Measurements from ENCODE around the gene SH3BP2.
A peak's percentile ranks its signal among the peaks of the same experiment; 100 is the strongest.

The SH3BP2 gene, protein sequence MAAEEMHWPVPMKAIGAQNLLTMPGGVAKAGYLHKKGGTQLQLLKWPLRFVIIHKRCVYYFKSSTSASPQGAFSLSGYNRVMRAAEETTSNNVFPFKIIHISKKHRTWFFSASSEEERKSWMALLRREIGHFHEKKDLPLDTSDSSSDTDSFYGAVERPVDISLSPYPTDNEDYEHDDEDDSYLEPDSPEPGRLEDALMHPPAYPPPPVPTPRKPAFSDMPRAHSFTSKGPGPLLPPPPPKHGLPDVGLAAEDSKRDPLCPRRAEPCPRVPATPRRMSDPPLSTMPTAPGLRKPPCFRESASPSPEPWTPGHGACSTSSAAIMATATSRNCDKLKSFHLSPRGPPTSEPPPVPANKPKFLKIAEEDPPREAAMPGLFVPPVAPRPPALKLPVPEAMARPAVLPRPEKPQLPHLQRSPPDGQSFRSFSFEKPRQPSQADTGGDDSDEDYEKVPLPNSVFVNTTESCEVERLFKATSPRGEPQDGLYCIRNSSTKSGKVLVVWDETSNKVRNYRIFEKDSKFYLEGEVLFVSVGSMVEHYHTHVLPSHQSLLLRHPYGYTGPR

DNA sequence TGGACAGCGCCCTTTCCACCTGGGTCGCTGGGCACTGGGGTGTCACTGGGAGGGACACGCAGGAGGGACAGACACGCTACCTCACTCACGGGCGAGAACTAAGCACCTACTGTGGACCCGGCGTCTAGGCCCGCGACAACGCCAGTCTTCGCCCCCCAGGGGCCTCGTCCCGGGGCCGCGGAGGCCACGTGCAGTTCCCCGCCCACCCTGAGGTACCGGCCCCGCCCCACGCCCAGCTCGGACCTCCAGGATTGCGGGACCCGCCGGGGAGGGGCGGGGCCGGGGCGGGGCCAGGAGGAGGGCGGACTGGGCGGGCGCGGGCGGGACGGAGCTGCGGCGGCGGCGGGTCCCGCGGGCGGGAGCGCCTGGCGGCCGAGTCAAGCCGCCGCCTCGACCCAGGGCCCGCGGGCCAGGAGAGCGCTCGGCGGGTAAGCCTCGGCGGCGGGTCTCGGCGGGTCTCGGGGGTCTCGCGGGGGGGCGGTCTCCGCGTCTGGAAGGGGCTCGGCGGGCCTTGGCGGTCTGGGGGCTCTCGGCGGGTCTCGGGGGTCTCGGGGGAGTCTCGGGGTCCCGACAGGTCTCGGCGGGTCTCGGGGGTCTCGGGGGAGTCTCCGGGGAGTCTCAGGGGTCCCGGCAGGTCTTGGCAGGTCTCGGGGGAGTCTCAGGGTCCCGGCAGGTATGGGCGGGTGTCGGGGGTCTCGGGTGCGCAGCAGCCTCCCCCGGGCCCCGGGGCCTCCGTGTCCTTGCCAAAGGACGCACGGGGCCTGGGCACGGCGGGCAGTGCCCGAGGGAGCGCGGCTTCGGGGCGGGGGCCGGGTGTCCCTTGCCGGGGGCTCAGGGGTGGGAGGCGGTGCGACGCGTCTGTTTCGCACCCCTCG is at the start of gene SH3BP2:
Gene SH3BP2, plus strand, starts transcription at position 375 of the 875 bp plus-strand sequence. CDS start 27,533 bp downstream, outside the sequence.
- no peak for DNase-seq

DNA sequence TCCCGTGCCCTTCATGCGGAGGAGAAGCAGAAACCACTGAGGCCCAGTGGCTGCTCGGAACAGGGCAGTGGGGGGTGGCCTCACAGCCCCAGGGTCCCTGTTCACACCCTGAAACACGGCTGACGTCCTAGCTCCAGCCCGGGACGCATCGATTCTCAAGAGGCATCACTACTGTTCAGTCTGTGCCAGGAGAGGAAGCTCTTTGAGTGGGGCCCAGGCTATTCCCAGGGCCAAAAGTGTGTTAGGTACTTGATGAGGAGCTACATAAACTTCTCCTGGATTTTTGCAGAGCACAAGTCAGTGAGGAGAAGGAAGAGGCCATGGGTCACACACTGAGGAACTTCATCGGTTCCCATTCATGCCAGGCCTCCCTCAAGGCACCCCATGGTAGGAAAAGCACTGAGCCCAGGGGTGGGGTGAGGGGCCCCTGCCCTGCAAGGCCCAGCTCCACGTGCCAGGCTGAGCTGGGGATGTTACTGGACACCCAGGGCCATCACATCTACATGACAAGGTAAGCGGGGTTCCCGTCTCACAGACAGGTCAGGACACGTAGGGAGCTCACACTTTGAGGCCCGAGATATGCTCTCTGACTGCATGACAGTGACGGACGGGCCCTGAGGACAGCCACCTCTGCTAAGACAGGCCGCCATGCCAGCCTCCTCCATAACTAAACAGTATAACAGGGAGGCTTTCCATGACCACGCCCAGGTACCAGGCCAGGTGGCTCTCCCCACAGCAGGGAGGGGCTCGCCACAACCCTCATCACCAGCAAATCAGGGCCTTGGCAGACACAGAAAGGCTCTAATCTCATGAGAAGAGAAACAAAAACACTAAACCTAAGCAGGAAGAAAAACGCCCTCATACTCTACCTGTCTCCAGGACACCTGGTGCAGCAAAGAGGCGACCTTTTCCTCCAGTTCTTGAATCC is 49.1 kb upstream of the SH3BP2 start:
- DNase-seq = peak; percentile 71

DNA sequence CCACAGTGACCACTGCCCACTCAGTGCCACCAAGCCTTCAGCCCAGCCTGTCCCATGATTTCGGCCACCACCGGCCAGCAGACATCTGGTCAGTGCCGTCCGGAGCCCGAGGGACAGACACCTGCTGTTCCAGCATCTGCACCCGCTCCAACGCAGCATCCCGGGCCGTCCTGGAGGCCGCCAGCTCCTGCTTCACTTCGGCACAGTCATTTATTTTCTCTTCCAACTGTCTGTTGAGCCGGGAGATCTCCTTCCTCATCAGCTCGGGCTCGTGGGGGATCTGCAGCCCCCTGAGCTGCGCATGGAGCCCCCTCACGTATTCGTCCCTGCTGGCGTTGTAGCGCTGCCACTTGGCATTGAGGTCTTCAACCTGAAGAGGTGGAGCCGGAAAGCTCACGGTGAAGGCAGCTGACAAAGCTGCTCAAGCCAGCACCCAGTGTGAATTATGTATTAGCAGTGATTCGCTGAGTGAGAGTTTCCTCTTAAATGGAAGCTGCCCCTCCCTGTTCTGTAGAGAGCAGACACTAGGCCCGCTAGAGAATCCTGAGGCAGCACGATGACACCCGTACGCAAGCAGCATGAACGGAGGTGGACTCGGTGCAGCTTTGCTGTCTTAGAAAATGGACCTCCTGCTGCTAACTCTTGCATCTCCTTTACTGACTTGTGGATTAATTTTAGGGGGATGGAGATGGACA is 48.2 kb upstream of the SH3BP2 start:
- DNase-seq = no peak

DNA sequence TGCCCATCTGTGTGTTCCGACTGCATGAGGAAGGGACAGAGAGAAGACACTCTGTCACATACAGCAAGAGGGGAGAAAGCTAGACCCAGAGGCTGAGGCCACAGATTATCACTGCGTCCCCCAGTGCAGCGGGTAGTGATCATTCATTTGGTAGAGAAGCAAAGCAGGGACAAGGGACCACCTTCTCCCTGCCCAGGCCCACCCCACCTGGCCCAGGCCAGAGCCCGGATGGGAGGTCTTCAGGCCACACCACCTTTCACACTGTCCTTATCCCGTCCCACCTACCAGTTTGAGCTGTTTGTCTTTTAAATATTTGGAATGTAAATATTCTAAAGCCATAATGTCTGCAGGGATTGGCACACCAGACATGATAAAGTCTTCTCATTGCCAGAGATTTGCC is 47.4 kb upstream of the SH3BP2 start:
- DNase-seq = no peak

DNA sequence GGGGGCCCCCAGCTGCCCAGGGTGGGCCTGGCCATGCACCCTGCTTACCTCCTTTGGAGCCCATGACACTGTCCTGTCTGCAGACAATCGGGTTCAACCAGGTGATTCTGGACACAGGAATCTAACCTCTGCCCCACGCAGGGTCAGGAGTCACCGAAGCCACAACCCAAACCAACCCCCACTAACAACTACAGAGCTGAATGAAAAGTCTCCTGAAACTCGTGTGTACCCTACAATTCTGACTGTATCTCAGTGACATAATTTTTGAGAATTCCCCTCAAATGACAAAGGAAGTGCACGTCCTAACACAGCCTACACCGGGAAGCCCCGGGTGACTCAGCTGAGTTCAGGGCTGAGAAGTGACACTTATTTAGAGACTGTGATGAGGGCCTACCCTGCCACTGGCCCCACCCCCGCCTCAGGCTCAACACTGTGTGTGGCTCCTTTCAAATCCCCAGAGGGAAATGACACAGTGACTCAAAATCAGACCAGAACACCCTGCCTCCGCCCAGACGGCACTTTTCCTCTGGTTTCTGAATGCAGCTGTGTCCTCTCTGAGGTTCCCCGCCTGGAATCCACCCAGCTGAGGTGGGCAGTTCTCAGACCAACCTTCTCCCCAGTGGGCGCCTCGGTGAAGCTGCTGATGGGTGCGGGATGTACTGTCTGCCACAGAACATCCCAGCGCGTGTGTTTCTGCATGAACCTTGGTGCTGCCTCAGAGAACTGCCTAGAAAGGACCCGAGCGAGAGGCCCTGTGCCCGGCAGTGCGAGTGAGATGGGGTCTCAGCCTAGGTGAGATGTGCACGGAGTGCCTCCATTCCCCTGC is 46.7 kb upstream of the SH3BP2 start:
- DNase-seq = no peak

DNA sequence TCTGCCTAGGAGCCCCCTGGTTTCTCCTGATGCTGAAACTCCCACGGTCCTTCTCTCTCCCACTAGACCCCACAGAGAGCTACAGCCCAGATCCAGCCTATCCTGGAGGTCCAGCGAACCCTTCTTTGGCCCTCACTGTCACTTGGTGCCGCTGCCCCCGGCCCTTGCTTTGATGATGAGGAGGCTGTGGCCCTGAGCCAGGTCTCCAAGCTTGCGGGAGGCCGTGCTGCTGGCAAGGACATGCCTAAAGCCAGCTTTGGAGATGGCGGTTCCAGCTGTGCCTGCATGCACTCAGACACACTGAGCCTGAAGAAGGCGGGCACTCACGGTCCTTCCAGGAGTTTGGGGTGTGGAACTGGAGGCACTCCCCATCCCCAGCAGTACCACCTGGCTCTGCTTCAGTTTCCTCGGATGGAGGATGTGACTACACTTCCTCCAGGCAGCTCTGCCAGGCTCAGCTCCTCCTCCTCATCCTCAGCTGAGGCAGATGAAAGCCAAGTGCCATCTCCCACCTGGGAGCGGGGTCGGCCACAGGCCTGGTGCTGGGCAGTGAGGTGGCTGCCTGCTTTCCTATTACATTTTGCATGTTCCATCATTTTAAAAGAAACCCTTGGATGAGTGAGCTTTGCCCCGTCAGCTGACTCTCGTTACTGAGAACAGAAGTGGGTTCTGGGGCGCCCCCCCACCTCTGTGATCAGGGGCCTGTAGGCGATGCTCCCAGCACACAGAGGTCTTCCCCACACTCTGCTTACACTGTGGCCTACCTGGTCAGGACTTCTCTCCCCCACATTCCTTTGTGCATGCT is 45.8 kb upstream of the SH3BP2 start:
- DNase-seq = no peak

DNA sequence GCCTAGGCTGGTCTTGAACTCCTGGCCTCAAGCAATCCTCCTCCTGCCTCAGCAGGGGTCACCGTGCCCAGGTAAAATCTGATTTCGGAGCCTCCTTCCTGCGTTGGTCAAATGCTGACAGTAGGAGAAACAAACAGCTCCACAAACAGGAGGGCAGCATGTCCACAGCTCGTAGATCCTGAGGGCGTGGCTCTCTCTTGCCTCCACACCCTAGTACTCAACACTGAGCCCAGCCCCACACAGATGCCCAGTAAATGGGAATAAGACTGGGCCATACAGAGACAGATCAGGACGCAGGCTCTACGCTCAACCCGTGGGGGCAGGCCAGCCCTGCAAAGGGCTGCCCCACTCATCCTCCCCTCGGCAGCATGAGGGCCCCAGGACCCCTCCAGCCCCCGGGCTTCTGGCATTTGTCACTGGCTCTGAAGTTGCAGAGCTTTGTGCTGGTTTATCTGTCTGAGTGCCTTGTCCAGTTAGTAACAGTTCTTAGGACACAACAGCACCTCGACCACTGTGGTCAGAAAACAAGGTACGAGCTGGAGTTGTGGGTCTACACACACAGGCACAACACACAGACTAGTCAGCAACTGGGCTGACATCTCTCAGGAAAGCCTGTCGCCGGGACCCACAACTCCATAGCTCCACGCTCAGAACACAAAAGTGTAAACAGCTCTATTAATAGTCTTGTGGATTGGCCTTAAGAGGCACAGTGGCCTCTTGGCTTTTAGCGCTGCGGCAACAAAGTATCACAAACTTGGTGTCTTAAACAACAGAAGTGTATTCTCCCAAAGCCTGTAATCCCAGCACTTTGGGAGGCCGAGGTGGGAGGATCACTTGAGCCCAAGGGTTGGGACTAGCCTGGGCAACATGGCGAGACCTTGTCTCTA is 41.9 kb upstream of the SH3BP2 start:
- no peak for DNase-seq

DNA sequence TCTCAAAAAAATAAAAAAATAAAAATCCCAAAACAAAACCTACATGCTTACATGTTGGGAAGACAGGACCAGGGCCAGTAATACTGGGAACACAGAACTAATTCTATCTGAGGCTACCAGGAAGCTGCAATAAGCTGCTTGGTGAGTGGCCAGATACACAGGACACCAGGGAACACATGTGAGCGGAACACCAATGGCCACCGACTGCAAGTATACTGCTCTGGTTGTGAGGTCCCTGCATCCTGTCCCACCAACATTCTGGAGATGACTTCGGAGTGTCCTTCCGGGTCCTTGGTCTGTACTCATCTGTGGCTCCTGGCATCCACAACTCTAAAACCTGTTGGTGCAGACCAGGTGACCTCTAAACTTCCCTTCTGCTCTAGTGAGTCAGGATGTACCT is 39.4 kb upstream of the SH3BP2 start:
- no peak for DNase-seq

DNA sequence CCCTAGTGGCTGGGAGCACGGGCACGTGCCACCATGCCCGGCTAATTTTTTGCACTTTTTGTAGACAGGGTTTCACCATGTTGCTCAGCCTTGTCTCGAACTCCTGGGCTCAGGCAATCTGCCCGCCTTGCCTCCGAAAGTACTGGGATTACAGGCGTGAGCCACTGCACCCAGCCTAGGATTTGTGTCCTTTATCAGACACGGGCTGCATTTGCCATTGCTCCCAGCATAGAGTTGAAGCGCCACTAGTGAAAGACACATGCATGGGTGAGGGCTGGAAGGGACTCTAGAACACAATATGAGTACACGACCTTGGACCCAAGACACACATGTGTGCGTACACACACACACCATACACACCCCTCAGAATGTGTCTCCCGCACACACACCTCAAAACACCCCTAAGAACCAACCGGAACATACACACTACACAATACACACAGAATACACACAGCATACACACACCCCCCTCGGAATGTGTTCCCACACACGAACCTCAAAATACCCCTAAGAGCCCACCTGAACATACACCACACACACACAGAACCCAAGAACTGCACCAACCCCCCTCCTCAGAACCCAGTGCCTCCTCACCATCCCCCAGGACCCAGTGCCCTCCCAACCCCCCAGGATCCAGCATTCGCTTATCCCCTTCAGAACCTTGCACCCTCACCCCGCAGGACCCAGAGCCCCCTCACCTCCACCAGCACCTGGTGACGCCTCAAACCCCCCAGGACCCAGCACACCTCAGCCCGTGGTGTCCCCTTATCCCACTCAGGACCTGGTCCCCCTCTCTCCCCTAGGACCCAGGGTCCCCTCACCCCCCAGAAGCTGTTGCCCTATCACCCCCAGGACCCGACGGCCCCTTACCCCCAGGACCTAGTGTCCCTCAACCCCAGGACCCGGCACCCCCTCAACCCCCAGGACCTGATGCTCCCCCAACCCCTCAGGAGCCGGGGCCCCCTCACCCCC is 37.8 kb upstream of the SH3BP2 start:
- no peak for DNase-seq

DNA sequence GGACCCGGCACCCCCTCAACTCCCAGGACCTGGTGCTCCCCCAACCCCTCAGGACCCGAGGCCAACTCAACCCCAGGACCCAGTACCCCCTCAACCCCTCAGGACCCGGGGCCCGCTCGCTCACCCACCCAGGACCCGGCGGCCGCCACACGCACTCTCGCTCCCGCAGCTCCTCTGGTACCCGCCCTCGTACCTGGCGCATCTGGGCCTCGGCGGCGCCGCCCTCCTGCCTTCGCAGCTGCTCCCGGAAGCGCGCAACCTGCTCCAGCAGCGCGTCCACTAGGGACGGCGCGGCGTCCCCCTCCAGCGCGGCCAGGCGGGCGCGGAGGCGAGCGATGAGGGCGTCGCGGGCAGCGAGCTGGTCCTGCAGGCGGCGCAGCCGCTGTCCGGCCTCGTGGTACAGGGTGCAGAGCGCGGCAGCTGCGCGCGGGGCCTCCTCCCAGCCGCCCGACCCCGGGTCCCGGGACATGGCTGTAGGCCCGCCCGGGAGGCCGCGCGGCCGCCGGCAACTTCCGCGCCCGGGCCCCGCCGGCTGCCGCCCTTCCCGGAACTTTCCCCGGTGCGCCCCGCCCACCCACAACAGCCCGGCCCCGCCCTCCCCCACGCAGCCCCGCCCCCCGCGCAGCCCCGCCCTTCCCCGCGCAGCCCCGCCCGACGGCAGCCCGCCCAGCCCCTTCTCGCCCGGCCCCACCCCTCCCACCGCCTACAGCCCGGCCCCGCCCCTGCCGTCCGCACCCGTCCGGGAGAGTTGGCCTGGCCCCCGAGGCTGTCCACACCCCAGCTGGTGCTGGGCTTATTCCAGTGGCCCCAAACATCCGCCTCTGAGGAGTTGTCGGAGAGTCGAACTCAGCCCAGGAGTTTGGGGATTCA is 36.8 kb upstream of the SH3BP2 start, which contains the start of gene TNIP2:
Gene TNIP2, minus strand, starts transcription at position 516 of the 870 bp plus-strand sequence. Its CDS starts 47 bp downstream, at position 469.
- peak; percentile 12 for DNase-seq

DNA sequence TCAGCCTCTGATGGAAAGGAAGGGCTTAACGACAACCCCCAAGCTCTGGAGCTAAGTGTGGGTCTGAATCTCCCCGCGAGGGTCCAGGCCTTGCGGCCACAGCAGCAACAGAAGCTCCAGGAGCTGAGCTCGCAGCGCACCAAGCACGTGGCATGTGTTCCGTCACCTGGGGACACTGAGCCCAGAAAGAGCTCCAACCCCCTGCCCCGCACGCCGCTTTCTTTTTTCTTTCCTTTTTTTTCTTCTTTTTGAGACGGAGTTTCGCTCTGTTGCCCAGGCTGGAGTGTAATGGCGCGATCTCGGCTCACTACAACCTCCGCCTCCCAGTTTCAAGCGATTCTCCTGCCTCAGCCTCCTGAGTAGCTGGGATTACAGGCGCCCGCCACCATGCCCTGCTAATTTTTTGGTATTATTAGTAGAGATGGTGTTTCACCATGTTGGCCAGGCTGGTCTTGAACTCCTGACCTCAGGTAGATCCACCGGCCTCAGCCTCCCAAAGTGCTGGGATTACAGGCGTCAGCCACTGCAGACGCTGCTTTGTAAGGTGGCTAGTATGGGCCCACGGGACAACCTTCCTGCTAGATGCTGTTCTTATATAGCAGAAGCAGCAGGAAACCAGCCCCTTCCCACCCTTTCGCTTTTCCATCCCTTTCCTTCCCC is 36.1 kb upstream of the SH3BP2 start:
- no peak for DNase-seq

DNA sequence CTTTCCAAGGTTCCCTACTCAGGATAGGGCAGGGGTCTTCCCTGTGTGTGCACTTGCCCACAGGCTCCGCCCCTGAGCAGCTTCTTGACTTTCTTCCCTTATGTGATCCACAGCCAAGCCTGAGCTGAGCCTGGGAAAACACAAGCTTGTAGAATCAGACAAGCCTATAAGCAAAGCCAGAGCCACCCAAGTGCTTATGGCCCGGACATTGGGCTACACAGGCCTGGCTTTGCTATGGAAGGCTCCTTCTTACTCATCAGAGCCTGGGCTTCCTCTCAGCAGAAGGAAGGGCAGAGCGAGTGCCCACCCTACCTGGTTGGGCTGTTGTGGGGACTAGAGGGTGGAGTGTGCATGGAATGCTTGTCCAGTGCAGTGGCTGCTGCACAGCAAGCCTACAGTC is 35.5 kb upstream of the SH3BP2 start:
- DNase-seq = no peak

DNA sequence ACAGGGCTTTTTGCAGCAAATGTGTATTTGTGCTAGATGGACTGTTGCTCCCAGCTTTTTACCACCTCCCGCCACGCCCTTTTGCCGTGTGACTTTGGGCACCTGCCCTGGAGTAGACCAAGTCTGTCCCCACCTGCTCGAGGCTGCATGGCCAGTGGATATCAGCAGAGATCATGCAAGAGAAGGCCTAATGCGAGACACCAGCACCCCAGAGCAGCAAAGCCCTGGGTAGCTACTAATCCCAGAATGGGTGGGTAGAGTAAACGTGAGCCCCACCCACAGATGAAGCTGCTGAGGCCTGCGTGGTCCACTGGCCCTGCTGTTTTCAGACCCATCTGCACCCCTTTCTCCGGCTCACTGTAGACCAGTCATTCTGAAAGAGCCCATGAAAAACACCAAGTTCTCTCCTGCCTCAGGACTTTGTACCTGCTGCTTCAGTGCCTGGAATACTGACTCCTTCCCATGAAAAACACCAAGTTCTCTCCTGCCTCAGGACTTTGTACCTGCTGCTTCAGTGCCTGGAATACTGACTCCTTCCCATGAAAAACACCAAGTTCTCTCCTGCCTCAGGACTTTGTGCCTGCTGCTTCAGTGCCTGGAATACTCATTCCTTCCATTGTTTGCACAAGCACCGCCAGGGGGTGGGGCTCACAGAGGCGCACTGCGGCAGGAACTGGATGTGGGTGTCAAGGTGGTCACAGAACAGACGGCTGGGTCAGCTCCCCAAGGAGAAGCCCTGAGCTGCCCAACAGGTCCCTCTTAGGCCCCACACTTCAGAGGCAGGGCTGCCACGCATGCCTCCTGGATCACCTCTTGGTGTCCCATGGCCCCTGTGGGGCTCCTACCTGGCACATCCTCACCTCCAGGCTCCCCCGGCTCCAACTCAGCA is 31.6 kb upstream of the SH3BP2 start:
- no peak for DNase-seq

DNA sequence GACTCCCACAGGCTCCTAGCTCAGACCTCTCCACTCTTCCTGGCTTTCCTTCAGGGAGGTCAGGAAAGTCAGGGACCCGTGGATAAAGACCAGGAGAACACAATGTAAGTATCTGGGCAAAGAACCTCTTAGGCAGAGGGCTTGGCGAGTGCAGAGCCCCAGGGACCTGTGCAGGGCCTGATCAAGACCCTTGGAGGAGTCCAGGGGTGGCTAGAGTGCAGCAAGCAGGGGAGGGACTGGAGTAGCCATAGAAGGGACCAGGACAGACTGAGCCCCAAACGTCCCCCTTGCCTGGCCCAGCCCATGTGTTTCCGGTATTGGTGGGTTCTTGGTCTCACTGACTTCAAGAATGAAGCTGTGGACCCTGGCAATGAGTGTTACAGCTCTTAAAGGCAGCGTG is 30.8 kb upstream of the SH3BP2 start:
- no peak for DNase-seq

Measured in NCI-H187 treated with DMSO at 0.1 percent for 48 hours (cell line).